Caco-2 (cell line): ENCODE data around the gene EPHB6. TPM values are rescaled to one million over a fixed set of nuclear protein-coding genes. Genes with fewer than 3 reads are reported as not detected.

ENCODE experiments used
- BruUV-seq: library from RNA; stranded (reverse); fragments of 400-500 nt; replicated peaks from 2 replicates; lab custom pipeline; 2021; lab: Mats Ljungman, UMichigan
- CTCF ChIA-PET: fragments of 300-600 bp; sonication (Branson Sonifier 250); formaldehyde crosslinking; loops from one replicate; lab custom pipeline; 2022; ENCODE audit warnings: antibody characterized with exemption; lab: Charles Lee
- POLR2A ChIA-PET: fragments of 300-600 bp; sonication (Branson Sonifier 250); formaldehyde crosslinking; loops from one replicate; lab custom pipeline; 2022; ENCODE audit warnings: antibody characterized with exemption; lab: Charles Lee
- DNase-seq, 2 experiments: peaks; one replicate each; pipeline versions ENCODE4 v3.0.0 to v3.0.0-alpha.2; 2020 to 2022
- H3K27me3 ChIP-seq: replicated peaks from 2 replicates; pipeline ENCODE4 v1.6.0; 2011; ENCODE audit warnings: low read length; ENCODE audit not compliant: control insufficient read depth, insufficient read depth
- H3K36me3 ChIP-seq: 2 replicates; pipeline ENCODE4 v1.5.1; 2011; ENCODE audit warnings: low read length; ENCODE audit not compliant: control insufficient read depth, insufficient read depth
- H3K4me1 ChIP-seq: fragments of 250-450 bp; sonication (Bioruptor Pico); 2 replicates; pipeline ENCODE4 v1.5.1; 2020; ENCODE audit warnings: mild to moderate bottlenecking
- H3K4me3 ChIP-seq: 2 replicates; pipeline ENCODE4 v1.5.1; 2011; ENCODE audit warnings: low read depth, mild to moderate bottlenecking, control low read depth, low read length
- H3K9me3 ChIP-seq: fragments of 250-450 bp; sonication (Bioruptor Pico); 2 replicates; pipeline ENCODE4 v1.5.1; 2020; ENCODE audit warnings: mild to moderate bottlenecking, moderate library complexity
- H3K27ac Mint-ChIP-seq: one replicate; pipeline ENCODE4 v1.8.0; 2022; ENCODE audit warnings: mixed read lengths; ENCODE audit not compliant: unreplicated experiment
- H3K27me3 Mint-ChIP-seq: one replicate; pipeline ENCODE4 v1.8.0; 2022; ENCODE audit warnings: mixed read lengths; ENCODE audit not compliant: insufficient read depth, unreplicated experiment
- H3K36me3 Mint-ChIP-seq: one replicate; pipeline ENCODE4 v1.8.0; 2022; ENCODE audit warnings: mild to moderate bottlenecking, mixed read lengths; ENCODE audit not compliant: insufficient read depth, unreplicated experiment
- H3K4me1 Mint-ChIP-seq: one replicate; pipeline ENCODE4 v1.8.0; 2022; ENCODE audit warnings: low read depth, mixed read lengths; ENCODE audit not compliant: unreplicated experiment
- H3K4me3 Mint-ChIP-seq: one replicate; pipeline ENCODE4 v1.8.0; 2022; ENCODE audit warnings: mild to moderate bottlenecking, moderate library complexity, mixed read lengths; ENCODE audit not compliant: unreplicated experiment
- H3K9me3 Mint-ChIP-seq: one replicate; pipeline ENCODE4 v1.8.0; 2022; ENCODE audit warnings: mixed read lengths; ENCODE audit not compliant: unreplicated experiment
- CTCF ChIP-seq, 2 experiments: fragments of 200-600 bp in 1 of 2; IDR thresholded peaks; 1 replicate in 1 of 2; 2 replicates in 1 of 2; pipeline versions ENCODE4 v1.5.1 to v1.8.0; 2011 to 2022; ENCODE audit warnings: antibody characterized with exemption in 1 of 2, control low read depth in 1 of 2, inconsistent platforms in 1 of 2, low read depth in 1 of 2, low read length in 1 of 2, mild to moderate bottlenecking in 1 of 2, moderate library complexity in 1 of 2; ENCODE audit not compliant: insufficient read depth in 1 of 2, severe bottlenecking in 1 of 2, unreplicated experiment in 1 of 2
- intact Hi-C: fragments of 100-400 bp; cut with micrococcal nuclease; formaldehyde crosslinking; loops from one replicate; pipeline ENCODE4 v1.10.0; 2022; ENCODE audit not compliant: unreplicated experiment
- total RNA-seq: library from RNA; stranded (reverse); gene quantifications from 2 replicates; pipeline ENCODE4 v1.2.3, GENCODE V29; 2022

The EPHB6 gene
- total RNA-seq, 1 experiment from 2014 or later: 2.7 TPM

- no peaks in the 10 kb centered on the region for H3K27me3 Mint-ChIP-seq
- H3K36me3 ChIP-seq: no peaks in the 10 kb centered on the region
- H3K4me1 ChIP-seq: no peaks in the 10 kb centered on the region
- no peaks in the 10 kb centered on the region for H3K9me3 ChIP-seq
- no peak for TF ChIP-seq CTCF (IDR thresholded peaks at IDR 0.05; ENCODE audit: insufficient read depth in 1 of 2, low read depth in 1 of 2, low read length in 1 of 2, severe bottlenecking in 1 of 2, unreplicated experiment in 1 of 2)
- POLR2A ChIA-PET: no interaction called here
- H3K4me3 ChIP-seq: no peak overlapping the region
- no peak for DNase-seq
- no peaks in the 10 kb centered on the region for H3K4me1 Mint-ChIP-seq
- CTCF ChIA-PET: interaction anchor here (3.1 kb wide), 1 partner anchor 128 kb away, joined by 16 read pairs; no protein-coding TSS in a partner anchor
- no TSS peak for BruUV-seq
- H3K9me3 Mint-ChIP-seq: no peaks in the 10 kb centered on the region
- no peak overlapping the region for H3K27ac Mint-ChIP-seq
- H3K27me3 ChIP-seq: no peaks in the 10 kb centered on the region
- no peak overlapping the region for H3K4me3 Mint-ChIP-seq
- intact Hi-C loops: no loop called here
- no peaks in the 10 kb centered on the region for H3K36me3 Mint-ChIP-seq
Observed at GRCh38 chr7:142874837-142875236, 20.0 kb downstream of the EPHB6 start.

- Histone ChIP-seq H3K27me3 (no peaks in the 10 kb centered on the region), H3K4me1 (no peaks in the 10 kb centered on the region), H3K4me3 (no peak overlapping the region), H3K9me3 (no peaks in the 10 kb centered on the region), H3K36me3 (no peaks in the 10 kb centered on the region)
- no peaks in the 10 kb centered on the region for H3K36me3 Mint-ChIP-seq
- TF ChIP-seq CTCF (IDR thresholded peaks at IDR 0.05; ENCODE audit: insufficient read depth in 1 of 2, low read depth in 1 of 2, low read length in 1 of 2, severe bottlenecking in 1 of 2, unreplicated experiment in 1 of 2): no peak
- ChIA-PET CTCF (interaction anchor here (3.1 kb wide), 1 partner anchor 128 kb away, joined by 16 read pairs; no protein-coding TSS in a partner anchor), POLR2A (no interaction called here)
- no peaks in the 10 kb centered on the region for H3K4me1 Mint-ChIP-seq
- H3K27me3 Mint-ChIP-seq: no peaks in the 10 kb centered on the region
- BruUV-seq: no TSS peak
- H3K4me3 Mint-ChIP-seq: no peak overlapping the region
- peak in 1 of 2 experiments; percentile 17 for DNase-seq
- intact Hi-C loops: no loop called here
- H3K27ac Mint-ChIP-seq: no peak overlapping the region
- H3K9me3 Mint-ChIP-seq: no peaks in the 10 kb centered on the region
Observed at GRCh38 chr7:142875456-142875855, 20.6 kb downstream of the EPHB6 start.

- no peak overlapping the region for H3K4me3 ChIP-seq
- no peaks in the 10 kb centered on the region for H3K36me3 ChIP-seq
- BruUV-seq: no TSS peak
- no peaks in the 10 kb centered on the region for H3K9me3 Mint-ChIP-seq
- CTCF ChIA-PET: no interaction called here
- no peaks in the 10 kb centered on the region for H3K4me1 Mint-ChIP-seq
- no peaks in the 10 kb centered on the region for H3K27me3 Mint-ChIP-seq
- H3K27ac Mint-ChIP-seq: no peak overlapping the region
- intact Hi-C loops: no loop called here
- H3K36me3 Mint-ChIP-seq: no peaks in the 10 kb centered on the region
- H3K9me3 ChIP-seq: no peaks in the 10 kb centered on the region
- POLR2A ChIA-PET: no interaction called here
- no peaks in the 10 kb centered on the region for H3K4me1 ChIP-seq
- TF ChIP-seq CTCF (IDR thresholded peaks at IDR 0.05; ENCODE audit: insufficient read depth in 1 of 2, low read depth in 1 of 2, low read length in 1 of 2, severe bottlenecking in 1 of 2, unreplicated experiment in 1 of 2): no peak
- no peak for DNase-seq
- no peaks in the 10 kb centered on the region for H3K27me3 ChIP-seq
- H3K4me3 Mint-ChIP-seq: no peak overlapping the region
Observed at GRCh38 chr7:142876236-142876960, 21.5 kb downstream of the EPHB6 start.
